Measurements from ENCODE around the gene PSMA6. TPM values are rescaled to one million over a fixed set of nuclear protein-coding genes. Genes with fewer than 3 reads are reported as not detected.

Gene PSMA6
- total and polyA plus RNA-seq, 2 of the 13 experiments (the other 11 are each of a cell fraction or from before 2014, with no cell fraction given) = 525 to 1,109 TPM

- no peak for TF ChIP-seq ZNF10 (CRISPR knock-in tag; IDR thresholded peaks at IDR 0.05; ENCODE audit: borderline replicate concordance, low read depth)
- TF ChIP-seq ZNF225 (CRISPR knock-in tag; IDR thresholded peaks at IDR 0.05) = peak; percentile 65; the same call in 1 of the 2 replicates
- TF ChIP-seq PHF8 (CRISPR knock-in tag; IDR thresholded peaks at IDR 0.05) = peak; percentile 58
- no peak for TF ChIP-seq HCFC1 (IDR thresholded peaks at IDR 0.05; ENCODE audit: low read depth, low read length)
- TF ChIP-seq HMG20B (CRISPR knock-in tag; conservative IDR thresholded peaks at IDR 0.05) = peak; percentile 76
- TF ChIP-seq ZNF460 (CRISPR knock-in tag; IDR thresholded peaks at IDR 0.05; ENCODE audit: borderline replicate concordance) = peak; percentile 24; the same call in 1 of the 2 replicates
- peak; percentile 100 for TF ChIP-seq HOMEZ (CRISPR knock-in tag; IDR thresholded peaks at IDR 0.05; ENCODE audit: low read depth)
- TF ChIP-seq ZNF704 (CRISPR knock-in tag; IDR thresholded peaks at IDR 0.05; ENCODE audit: borderline replicate concordance) = no peak; the same call in 1 of the 2 replicates
- peak; percentile 17 for TF ChIP-seq CCAR2 (optimal IDR thresholded peaks at IDR 0.05; ENCODE audit: low read depth, low read length)
- TF ChIP-seq ZNF780A (CRISPR knock-in tag; IDR thresholded peaks at IDR 0.05) = no peak
- TF ChIP-seq BORCS8-MEF2B (CRISPR knock-in tag; IDR thresholded peaks at IDR 0.05) = peak; percentile 97
- TF ChIP-seq SETDB1 (CRISPR knock-in tag; IDR thresholded peaks at IDR 0.05; ENCODE audit: borderline replicate concordance) = no peak
- no peak for TF ChIP-seq YY1 (IDR thresholded peaks at IDR 0.05; ENCODE audit: insufficient read depth, insufficient replicate concordance, low read depth, low read length)
- peak; percentile 76 for TF ChIP-seq ZBTB34 (CRISPR knock-in tag; IDR thresholded peaks at IDR 0.05)
- peak; percentile 86; the same call in 1 of the 2 replicates for TF ChIP-seq ZNF790 (CRISPR knock-in tag; IDR thresholded peaks at IDR 0.05; ENCODE audit: borderline replicate concordance)
- peak; percentile 67; the same call in 1 of the 2 replicates for TF ChIP-seq ZNF430 (CRISPR knock-in tag; IDR thresholded peaks at IDR 0.05)
- peak; percentile 96; the same call in 1 of the 2 replicates for TF ChIP-seq ZNF431 (CRISPR knock-in tag; IDR thresholded peaks at IDR 0.05; ENCODE audit: borderline replicate concordance, low read depth)
- TF ChIP-seq SMARCC2 (IDR thresholded peaks at IDR 0.05) = no peak
- peak; percentile 69; the same call in 1 of the 2 replicates for TF ChIP-seq SIN3A (IDR thresholded peaks at IDR 0.05; ENCODE audit: borderline replicate concordance, low read depth, low read length)
- peak; percentile 82; the same call in 1 of the 2 replicates for TF ChIP-seq ZNF749 (CRISPR knock-in tag; IDR thresholded peaks at IDR 0.05; ENCODE audit: borderline replicate concordance)
- TF ChIP-seq HOXA3 (CRISPR knock-in tag; IDR thresholded peaks at IDR 0.05) = peak; percentile 86
- TF ChIP-seq FOXK2 (IDR thresholded peaks at IDR 0.05) = no peak
- TF ChIP-seq ARHGAP35 (CRISPR knock-in tag; IDR thresholded peaks at IDR 0.05; ENCODE audit: borderline replicate concordance) = no peak; the same call in 1 of the 2 replicates
- no peak for TF ChIP-seq GLMP (CRISPR knock-in tag; IDR thresholded peaks at IDR 0.05; ENCODE audit: borderline replicate concordance)
These were observed 73.2 kb downstream of the PSMA6 start (continued) for GRCh38 chr14:35365130-35366055.
